Spleen (tissue), 11 donors: Measurements from ENCODE around the gene ENPP6. TPM values are rescaled to one million over a fixed set of nuclear protein-coding genes. Genes with fewer than 3 reads are reported as not detected.

Experiments
- DNase-seq: peaks from one replicate; pipeline ENCODE4 v3.0.0-alpha.2; 2020
- H3K27ac ChIP-seq, 8 donors: fragments of 200-600 bp; sonication (generic) in 7 of 8; 1 replicate in 4 of 8; 2 replicates in 4 of 8; pipeline versions ENCODE4 v1.5.0 to v1.8.0; 2016 to 2021; ENCODE audit warnings: inconsistent platforms in 4 of 8, mild to moderate bottlenecking in 4 of 8, moderate library complexity in 1 of 8
- H3K27me3 ChIP-seq, 7 donors: fragments of 200-600 bp; sonication (generic) in 6 of 7; replicated peaks in 1 of 7; 1 replicate in 4 of 7; 2 replicates in 3 of 7; pipeline versions ENCODE4 v1.5.0 to v1.8.0; 2016 to 2021; ENCODE audit warnings: inconsistent platforms in 3 of 7, mild to moderate bottlenecking in 1 of 7
- H3K36me3 ChIP-seq, 6 donors: fragments of 200-600 bp; sonication (generic) in 5 of 6; 1 replicate in 4 of 6; 2 replicates in 2 of 6; pipeline versions ENCODE4 v1.5.0 to v1.8.0; 2016 to 2021; ENCODE audit warnings: inconsistent platforms in 2 of 6
- H3K4me1 ChIP-seq, 6 donors: fragments of 200-600 bp; sonication (generic) in 5 of 6; 1 replicate in 3 of 6; 2 replicates in 3 of 6; pipeline versions ENCODE4 v1.5.0 to v1.8.0; 2016 to 2021; ENCODE audit warnings: inconsistent platforms in 3 of 6
- H3K4me3 ChIP-seq, 8 donors: fragments of 200-600 bp; sonication (generic) in 7 of 8; 1 replicate in 4 of 8; 2 replicates in 4 of 8; pipeline versions ENCODE4 v1.5.0 to v1.8.0; 2016 to 2021; ENCODE audit warnings: inconsistent platforms in 4 of 8, mild to moderate bottlenecking in 4 of 8, moderate library complexity in 2 of 8
- H3K9me3 ChIP-seq, 8 donors: fragments of 200-600 bp; sonication (generic) in 7 of 8; 1 replicate in 4 of 8; 2 replicates in 4 of 8; pipeline versions ENCODE4 v1.5.0 to v1.8.0; 2016 to 2021; ENCODE audit warnings: inconsistent platforms in 4 of 8
- POLR2A ChIP-seq, 3 donors: fragments of 450-650 bp; IDR thresholded peaks; one replicate each; pipeline ENCODE4 v1.5.1; 2017; ENCODE audit warnings: antibody characterized with exemption in 3 of 3, mild to moderate bottlenecking in 1 of 3
- POLR2AphosphoS5 ChIP-seq, 3 donors: sonication (generic); formaldehyde crosslinking; IDR thresholded peaks; one replicate each; pipeline ENCODE4 v1.5.1; 2017; ENCODE audit warnings: antibody characterized with exemption in 3 of 3
- WGBS, 5 donors: extraction: QIAGEN DNeasy Blood & Tissue Kit in 3 of 5; methylation state at CpG; one replicate each; pipeline versions ENCODE4 v1.1.5 to v1.1.7; 2013 to 2018; 5-methylcytosine and 5-hydroxymethylcytosine counted together
- intact Hi-C: fragments of 100-400 bp; cut with DNase I; formaldehyde crosslinking; loops from one replicate; pipeline ENCODE4 v1.15.0; 2023; ENCODE audit warnings: low total_unique reads
- polyA plus RNA-seq, 3 donors: library from polyadenylated mRNA; stranded (reverse); fragments of 200-250 nt; gene quantifications; one replicate each; pipeline ENCODE4 v1.2.1, GENCODE V29; 2013
- total RNA-seq, 7 donors: library from RNA; depleted of rRNA in 3 of 7; stranded (reverse); fragments of >200 nt in 3 of 7; fragmentation: NEBNext Ultra II Directional in 4 of 7; extraction: Animal tissue kit (Norgen Biotek cat#: 25700) in 4 of 7; gene quantifications; one replicate each; pipeline versions ENCODE4 v1.1.0 to v1.2.1, GENCODE V29; 2016 to 2021
- TF ChIP-seq, protein P1 (sequence below), 11 experiments: fragments of 200-600 bp in 7 of 11; fragments of 450-650 bp in 4 of 11; sonication (generic) in 4 of 11; IDR thresholded peaks in 8 of 11; conservative IDR thresholded peaks in 3 of 11; 1 replicate in 7 of 11; 2 replicates in 4 of 11; pipeline versions ENCODE4 v1.4.0 to v1.8.0; 2016 to 2021; ENCODE audit warnings: antibody characterized with exemption in 11 of 11, inconsistent platforms in 4 of 11, mild to moderate bottlenecking in 1 of 11
- donor health status: healthy with polysubstance abuse.
- donor health status: DM: no; HTN: no; CAD: no; lungs with moderate emphysema.
- donor health status: DM: no; HTN: no; CAD: no.
- donor health status: Bipolar disorder and iron deficiency.
- donor health status: healthy.
- donor health status: DM: no; HTN: no; CAD: no.
- donor health status: DM: yes; HTN: yes; CAD: no.

Gene ENPP6
- total and polyA plus RNA-seq, 10 donors, result 0.23 to 2.4 (median 1.1) TPM

DNA sequence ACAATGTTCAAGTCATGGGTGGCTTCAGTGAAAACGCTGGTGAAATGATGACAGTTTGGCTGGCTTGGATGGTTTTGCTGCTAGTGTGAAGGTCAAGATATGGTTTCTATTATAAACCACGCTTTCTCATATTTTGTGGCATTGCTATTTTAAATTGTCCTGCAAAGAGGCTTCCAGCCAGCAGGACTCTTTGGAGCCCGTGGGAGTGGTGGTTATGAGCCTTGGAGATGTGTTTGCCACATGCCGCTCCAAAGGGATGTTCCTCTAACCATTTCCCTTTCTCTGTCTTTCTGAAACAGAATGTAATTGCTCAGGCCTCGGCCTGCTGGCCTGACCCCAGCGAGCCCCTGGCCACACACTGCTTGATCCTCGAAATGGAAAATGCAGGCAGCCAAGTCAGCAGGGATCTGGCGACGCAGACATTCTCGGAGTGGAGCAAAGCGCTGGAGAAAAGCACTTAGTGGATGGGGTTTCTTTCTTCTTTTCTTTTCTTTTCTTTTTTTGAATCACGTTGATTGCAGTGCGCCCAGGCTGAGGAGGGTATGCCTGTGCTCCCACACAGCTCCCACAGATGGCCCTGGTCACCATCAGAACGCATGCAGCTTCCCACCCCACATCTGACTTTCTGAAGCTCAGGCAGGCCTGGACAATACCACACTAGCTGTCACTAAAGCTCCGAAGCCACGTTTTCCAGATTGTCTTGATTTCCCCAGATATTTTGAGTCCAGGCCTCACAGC is 114.0 kb downstream of the ENPP6 start:
- TF ChIP-seq POLR2A (IDR thresholded peaks at IDR 0.05) (no peak), POLR2AphosphoS5 (IDR thresholded peaks at IDR 0.05) (peak in 1 of 3 donors; percentile 21)
- Histone ChIP-seq H3K9me3 (no peaks in the 10 kb centered on the region), H3K27me3 (no peaks in the 10 kb centered on the region), H3K27ac (peak overlapping the region in 1 of 8 donors; percentile 18), H3K4me1 (no peaks in the 10 kb centered on the region), H3K4me3 (no peak overlapping the region), H3K36me3 (no peaks in the 10 kb centered on the region)
- DNase-seq, result no peak
- intact Hi-C loops, result no loop called here
- 61 to 75% (median 73%) methylated on average over 16 of the region's 16 CpGs for WGBS, 5 donors

DNA sequence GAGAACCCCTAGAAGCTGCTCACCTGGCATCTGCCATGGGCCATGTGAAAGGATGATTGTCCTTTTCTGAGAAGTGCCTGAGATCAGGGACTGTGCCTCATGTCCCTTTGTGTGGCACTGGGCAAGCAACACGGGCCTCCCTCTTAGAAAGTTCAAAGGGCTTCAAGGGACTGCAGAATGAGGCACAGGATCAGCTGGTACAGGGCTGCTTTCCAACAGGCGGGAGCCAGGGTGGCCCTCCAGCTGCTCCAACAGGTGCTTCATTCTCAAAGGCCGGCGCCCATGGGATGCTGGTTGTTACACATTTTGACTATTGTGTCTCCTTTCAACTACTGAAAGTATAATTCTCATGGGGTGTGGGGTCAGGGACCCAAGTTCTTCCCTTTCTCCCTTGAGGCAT is 114.7 kb downstream of the ENPP6 start:
- WGBS, 5 donors, result 78 to 86% (median 79%) methylated on average over 4 of the region's 4 CpGs
- intact Hi-C loops, result no loop called here
- no peak overlapping the region for H3K4me3 ChIP-seq
- no peak for TF ChIP-seq POLR2AphosphoS5 (IDR thresholded peaks at IDR 0.05)
- no peak for TF ChIP-seq POLR2A (IDR thresholded peaks at IDR 0.05)
- TF ChIP-seq, protein P1, sequence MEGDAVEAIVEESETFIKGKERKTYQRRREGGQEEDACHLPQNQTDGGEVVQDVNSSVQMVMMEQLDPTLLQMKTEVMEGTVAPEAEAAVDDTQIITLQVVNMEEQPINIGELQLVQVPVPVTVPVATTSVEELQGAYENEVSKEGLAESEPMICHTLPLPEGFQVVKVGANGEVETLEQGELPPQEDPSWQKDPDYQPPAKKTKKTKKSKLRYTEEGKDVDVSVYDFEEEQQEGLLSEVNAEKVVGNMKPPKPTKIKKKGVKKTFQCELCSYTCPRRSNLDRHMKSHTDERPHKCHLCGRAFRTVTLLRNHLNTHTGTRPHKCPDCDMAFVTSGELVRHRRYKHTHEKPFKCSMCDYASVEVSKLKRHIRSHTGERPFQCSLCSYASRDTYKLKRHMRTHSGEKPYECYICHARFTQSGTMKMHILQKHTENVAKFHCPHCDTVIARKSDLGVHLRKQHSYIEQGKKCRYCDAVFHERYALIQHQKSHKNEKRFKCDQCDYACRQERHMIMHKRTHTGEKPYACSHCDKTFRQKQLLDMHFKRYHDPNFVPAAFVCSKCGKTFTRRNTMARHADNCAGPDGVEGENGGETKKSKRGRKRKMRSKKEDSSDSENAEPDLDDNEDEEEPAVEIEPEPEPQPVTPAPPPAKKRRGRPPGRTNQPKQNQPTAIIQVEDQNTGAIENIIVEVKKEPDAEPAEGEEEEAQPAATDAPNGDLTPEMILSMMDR (IDR thresholded peaks at IDR 0.05 in 8 of 11, conservative IDR thresholded peaks at IDR 0.05 in 3 of 11), result no peak
- no peaks in the 10 kb centered on the region for H3K27me3 ChIP-seq
- no peak overlapping the region for H3K27ac ChIP-seq
- no peaks in the 10 kb centered on the region for H3K4me1 ChIP-seq
- DNase-seq, result no peak
- no peaks in the 10 kb centered on the region for H3K9me3 ChIP-seq
- H3K36me3 ChIP-seq, result no peaks in the 10 kb centered on the region

DNA sequence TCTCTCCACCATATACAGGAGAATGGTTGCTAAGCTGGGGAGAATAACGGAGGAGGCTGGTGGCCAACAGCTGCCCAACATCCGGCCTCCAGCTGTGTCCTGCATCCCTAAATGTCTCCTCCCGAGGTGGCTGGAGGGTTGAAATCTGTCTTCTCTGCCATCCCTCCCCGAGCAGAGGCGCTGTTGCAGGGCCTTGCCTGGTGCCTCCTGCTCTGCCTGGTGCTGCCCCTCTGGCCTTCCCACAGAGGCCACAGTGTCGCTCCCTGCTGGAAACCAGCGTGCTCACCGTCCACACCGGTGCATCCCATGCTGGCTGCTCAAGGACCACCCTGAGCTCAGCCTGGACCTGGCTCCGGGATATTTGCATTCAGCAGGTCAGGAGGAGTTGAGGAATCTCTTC is 115.2 kb downstream of the ENPP6 start:
- intact Hi-C loops, result no loop called here
- 82 to 87% (median 83%) methylated on average over 7 to 10 of the region's 10 CpGs for WGBS, 5 donors

DNA sequence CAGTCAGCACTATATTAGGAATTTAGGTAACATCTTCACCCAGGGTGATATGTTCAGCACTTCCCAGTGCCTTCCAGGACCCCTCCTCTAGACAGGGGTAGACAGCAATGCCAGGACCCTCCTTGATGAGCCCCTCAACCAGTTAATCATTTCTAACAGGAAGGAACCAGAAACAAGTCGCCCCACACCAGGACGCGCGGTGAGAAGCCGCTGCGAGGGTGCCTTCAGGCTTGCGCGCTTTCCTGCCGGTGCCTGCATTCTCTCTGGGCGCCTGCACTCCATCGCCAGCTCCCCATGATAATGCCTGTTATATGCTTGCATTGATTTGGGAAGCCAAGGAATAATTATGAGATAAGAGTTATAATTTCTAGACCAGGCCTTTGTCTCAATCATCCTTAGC is 116.0 kb downstream of the ENPP6 start:
- Histone ChIP-seq H3K4me3 (no peak overlapping the region), H3K27me3 (peaks cover 0 to 8% (median 0%) of the 10 kb centered on the region in 7 donors), H3K4me1 (peaks cover 0 to 10% (median 8%) of the 10 kb centered on the region in 6 donors), H3K27ac (no peak overlapping the region), H3K9me3 (no peaks in the 10 kb centered on the region), H3K36me3 (no peaks in the 10 kb centered on the region)
- intact Hi-C loops, result no loop called here
- 81 to 97% (median 93%) methylated on average over 11 of the region's 11 CpGs for WGBS, 5 donors
- DNase-seq, result no peak
- TF ChIP-seq, protein P1 (IDR thresholded peaks at IDR 0.05 in 8 of 11, conservative IDR thresholded peaks at IDR 0.05 in 3 of 11), result no peak
- no peak for TF ChIP-seq POLR2A (IDR thresholded peaks at IDR 0.05)
- no peak for TF ChIP-seq POLR2AphosphoS5 (IDR thresholded peaks at IDR 0.05)

More for the DNA sequence above, 115.2 kb downstream of the ENPP6 start:
- Histone ChIP-seq H3K27me3 (peaks cover 0 to under 1% (median 0%) of the 10 kb centered on the region in 7 donors), H3K36me3 (no peaks in the 10 kb centered on the region), H3K27ac (no peak overlapping the region), H3K4me1 (peaks cover 0 to 2% (median under 1%) of the 10 kb centered on the region in 6 donors), H3K4me3 (no peak overlapping the region), H3K9me3 (no peaks in the 10 kb centered on the region)
- TF ChIP-seq POLR2A (IDR thresholded peaks at IDR 0.05), result no peak
- TF ChIP-seq, protein P1 (IDR thresholded peaks at IDR 0.05 in 8 of 11, conservative IDR thresholded peaks at IDR 0.05 in 3 of 11), result no peak
- no peak for TF ChIP-seq POLR2AphosphoS5 (IDR thresholded peaks at IDR 0.05)
- DNase-seq, result no peak
